HG03469 (cell line): ENCODE data around the gene MAP3K1.
A peak's percentile ranks its signal among the peaks of the same experiment; 100 is the strongest.
"Not testable (repeated sequence)": the region's sequence is repeated elsewhere in the genome, so short reads cannot be mapped to it uniquely, and the experiment has no call there.

Experiments used
- ATAC-seq: cut with Tn5 transposase; IDR thresholded peaks from one replicate; pipeline ENCODE4 v1.9.1; 2021; ENCODE audit warnings: mild to moderate bottlenecking, moderate library complexity, moderate number of reproducible peaks; ENCODE audit not compliant: unreplicated experiment

Gene MAP3K1

DNA sequence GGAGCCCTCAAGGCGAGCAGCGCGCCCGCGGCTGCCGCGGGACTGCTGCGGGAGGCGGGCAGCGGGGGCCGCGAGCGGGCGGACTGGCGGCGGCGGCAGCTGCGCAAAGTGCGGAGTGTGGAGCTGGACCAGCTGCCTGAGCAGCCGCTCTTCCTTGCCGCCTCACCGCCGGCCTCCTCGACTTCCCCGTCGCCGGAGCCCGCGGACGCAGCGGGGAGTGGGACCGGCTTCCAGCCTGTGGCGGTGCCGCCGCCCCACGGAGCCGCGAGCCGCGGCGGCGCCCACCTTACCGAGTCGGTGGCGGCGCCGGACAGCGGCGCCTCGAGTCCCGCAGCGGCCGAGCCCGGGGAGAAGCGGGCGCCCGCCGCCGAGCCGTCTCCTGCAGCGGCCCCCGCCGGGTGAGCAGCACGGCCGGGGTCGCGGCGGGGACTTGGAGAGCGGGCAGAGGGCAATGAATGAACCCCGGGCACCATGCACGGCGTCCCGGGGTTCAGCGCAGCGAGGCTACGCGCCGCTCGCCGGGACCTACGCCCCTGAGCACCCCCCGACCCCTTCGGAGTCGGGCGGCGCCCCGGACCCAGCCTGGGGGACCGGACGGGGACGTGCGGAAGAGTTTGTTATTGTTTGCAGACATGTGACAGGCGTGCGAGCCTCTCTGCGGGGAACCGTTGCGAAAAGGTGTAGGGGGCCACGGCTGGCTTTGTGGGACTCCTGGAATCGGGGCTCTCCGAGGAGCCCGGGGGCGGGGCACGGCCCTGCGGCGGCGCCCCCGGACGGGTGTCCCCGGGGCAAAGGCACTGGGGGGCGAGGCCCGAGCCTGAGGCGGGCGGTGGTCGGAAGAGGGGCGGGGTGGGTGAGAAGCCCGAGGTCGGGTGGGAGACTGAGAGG, 553 bp downstream of the MAP3K1 start:
- ATAC-seq: peak; percentile 17

DNA sequence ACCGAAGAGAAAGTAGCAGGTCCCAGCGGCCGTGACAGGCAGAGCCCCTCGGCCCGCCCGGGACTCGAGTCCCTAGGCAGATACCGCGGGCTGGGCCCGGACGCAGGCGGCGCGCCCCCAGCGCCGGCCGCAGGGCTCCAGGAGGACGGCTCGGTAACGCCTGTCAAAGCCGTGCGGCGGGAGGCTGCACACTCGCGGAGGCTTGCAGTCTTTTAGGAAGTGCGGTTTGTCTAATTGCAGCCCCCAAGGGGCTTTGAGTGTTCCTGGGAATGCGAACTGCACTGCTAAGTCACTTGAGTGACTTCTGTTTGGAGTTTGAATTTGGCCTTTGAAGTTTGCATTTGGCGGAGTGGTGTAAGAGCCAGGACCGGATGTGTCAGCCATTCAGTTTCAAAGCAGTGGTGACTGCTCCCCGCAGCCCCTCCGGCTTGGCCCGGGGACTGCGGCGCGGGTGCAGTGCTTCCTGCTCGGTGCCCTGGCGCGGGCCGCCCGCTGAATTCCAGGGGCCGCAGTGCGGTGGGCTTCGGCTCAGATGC, 1.3 kb downstream of the MAP3K1 start:
- ATAC-seq: peak; percentile 34

DNA sequence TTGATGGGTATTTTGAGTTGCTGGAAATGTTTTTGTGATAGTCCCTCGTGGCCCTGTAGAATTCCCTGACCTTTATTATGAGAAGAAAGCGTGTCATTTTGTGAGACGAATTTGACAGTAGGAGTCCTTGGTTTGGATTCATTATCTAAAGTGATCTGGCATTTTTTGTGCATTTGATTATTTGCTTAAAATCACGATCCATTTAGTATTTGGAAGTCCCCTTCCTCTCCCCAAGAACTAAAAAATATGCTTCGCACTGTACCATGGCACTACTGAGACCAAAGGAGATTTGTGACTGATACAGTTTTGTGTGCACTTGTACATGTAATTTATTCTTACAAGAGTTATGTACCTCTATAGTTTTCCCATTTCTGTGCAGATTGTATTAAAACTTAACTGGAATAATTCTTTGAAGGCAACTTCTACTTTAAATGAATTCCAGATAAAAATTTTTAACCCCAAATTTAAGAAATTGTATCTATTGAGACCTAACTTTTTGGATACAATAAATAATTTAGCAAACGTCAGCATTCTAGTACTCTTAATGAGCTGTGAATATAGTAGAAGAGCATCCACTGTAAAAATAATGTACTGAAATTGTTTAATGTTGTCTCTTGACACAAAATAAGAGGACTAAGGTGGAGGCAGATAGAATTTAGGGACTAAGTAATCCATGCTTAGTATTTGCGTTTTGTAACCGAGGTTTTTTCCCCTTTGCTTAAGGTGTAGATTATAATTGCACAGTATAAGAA, 2.1 kb downstream of the MAP3K1 start:
- no peak for ATAC-seq

DNA sequence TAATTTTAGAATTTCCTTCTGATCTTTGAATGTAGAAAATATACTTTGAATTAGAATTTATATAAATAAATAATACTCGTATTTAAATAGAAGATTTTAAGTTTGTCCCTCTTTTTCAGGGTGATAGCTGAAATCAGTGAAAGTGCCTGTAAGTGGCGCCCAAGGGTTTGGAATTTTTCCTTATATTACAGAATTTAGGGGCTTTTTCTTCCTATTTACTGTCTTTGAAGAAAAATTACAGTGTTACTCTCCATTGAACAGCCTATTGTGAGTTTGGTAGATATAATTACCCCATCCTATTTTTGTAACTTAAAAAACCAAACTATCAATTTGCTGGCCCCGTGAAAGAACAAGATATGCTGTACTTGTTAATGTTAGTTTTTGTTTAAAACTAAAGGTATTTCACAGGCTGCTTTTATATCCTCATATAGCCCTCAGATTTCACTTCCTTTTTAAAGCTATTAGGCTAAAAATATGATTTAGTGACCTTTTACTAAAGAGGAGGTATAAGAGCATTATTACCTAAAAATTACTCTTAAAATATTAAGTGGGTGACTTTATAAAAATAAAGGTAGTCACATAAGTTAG, 3.2 kb downstream of the MAP3K1 start:
- no peak for ATAC-seq

DNA sequence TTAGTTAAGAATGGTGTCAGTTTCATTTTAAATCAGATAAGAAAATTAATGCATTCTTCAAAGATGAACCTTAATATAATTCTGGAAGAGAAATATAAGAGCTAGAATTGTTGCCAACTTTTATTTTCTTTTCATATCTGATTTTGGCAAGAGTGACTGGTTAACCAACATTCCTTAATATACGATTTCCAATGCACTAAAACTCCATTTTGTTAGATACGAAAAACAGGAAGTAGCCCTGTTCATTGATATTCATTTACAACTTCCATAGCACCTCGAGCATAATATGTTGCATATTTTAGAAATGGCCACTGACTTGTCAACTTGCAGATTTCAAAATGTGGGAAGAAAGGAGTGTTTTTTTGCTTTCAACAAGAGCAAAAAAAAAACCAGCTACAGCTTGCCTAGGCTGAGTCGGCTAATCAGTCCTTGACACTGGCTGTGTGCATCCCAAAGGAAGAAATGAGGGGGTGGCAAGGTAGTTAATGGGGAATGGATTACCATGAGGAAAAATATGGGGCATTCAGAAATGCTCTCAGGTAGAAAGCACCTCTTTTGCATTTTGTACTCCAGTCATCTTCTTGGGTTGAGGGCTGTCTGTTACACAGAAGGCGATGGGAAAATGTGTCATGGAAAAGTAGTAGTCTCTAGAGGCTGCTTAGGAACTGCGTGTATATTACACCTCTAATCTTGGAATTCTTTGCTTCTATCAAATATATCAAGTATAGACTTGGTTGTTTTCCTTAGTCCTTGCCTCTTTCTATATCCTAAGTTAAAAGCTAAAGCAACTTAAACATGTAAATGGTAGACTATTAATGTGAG, 3.9 kb downstream of the MAP3K1 start:
- no peak for ATAC-seq

DNA sequence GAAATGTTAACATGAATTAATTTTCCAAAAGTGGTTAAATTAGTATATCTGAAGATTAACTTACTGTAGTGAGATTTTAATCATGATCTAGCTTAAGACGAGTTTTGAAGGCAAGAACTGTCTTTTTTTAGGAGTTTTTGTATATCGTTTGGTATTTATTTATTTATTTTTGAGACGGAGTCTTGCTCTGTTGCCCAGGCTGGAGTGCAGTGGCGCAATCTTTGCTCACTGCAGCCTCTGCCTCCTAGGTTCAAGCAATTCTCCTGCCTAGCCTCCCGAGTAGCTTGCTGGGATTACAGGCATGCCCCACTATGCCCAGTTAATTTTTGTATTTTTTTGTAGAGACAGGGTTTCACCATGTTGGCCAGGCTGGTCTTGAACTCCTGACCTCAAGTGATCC, 6.5 kb downstream of the MAP3K1 start:
- not testable (repeated sequence) for ATAC-seq

DNA sequence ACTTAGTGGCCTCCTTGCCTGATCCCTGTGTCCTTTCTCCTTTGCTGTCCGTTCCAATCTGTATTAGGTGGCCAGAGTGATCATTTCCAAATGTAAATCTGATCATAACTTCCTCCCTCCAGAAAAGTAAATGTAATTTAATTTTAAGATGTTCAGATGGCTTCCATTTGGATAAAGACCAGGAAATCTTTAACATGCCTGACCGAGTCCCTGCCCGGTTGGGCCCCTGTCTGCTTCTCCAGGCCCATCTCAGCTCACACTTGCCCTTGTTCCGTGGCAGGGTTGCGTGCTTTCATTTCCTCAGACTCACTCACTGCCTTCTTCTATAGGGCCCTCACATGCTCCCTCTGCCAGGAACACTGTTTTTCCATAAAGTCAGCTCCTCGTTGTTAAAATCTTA, 7.6 kb downstream of the MAP3K1 start:
- no peak for ATAC-seq

DNA sequence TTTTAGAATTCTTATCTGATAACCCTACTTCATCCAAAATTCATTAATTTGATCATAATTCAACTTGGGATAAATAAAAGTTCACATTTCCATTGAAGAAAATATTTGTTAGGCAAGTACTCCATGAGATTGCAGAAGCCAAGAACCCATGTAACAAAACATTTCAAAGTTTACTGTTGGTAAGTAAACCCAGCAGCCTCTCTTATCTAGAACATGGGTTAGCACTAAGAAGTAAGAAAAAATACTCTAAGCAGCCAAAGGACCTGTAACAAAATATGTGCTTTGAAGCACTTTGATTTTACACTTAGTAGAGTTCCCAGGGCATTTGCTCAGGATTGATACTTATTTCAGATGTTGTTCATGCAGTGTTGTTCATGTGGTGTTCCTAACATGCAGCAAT, 8.7 kb downstream of the MAP3K1 start:
- ATAC-seq: no peak

DNA sequence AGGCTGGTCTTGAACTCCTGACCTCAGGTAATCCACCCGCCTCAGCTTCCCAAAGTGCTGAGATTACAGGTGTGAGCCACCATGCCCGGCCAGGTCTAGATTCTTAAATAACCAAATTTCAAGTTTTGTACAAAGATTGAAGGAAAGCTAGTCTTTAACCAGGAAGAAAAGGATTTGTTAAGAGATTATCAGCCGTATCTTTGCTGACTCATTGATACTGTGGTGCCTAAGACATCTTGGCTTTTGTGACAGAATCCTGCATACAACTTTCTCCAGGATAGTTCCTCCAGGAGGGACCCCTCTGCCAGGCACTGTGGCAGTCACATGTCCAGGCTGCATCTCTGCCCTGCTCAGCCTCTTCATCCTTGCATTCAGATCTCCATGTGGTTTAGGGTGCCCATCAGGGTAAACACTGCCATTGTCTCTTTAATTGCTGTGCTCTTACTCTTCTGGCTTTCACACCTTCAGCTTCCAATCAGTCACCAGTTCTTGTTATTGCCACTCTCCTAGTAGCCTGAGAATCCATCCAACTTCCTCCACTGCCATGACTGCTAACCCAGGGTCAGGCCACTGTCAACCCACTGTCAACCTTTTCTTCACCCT, 10.0 kb downstream of the MAP3K1 start:
- ATAC-seq: no peak

DNA sequence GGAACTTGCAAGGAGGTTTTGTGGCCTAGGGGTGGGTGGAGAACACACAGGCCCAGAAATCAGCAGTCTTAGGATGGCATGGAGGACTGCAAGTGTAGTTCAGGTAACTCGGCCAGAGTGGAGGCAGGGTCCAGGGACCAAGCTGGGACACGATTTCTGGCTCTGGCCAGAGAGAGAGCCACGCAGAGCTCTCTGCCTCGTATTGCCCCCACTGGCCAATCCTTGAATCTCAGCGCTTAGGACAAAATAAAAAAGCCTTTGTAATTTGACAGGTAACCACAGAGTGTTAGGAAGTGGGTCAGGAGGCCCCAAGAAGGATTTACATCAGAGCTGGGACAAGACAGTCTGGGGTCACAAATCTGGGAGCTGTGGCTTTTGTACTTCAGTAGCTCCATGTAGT, 11.7 kb downstream of the MAP3K1 start:
- no peak for ATAC-seq

DNA sequence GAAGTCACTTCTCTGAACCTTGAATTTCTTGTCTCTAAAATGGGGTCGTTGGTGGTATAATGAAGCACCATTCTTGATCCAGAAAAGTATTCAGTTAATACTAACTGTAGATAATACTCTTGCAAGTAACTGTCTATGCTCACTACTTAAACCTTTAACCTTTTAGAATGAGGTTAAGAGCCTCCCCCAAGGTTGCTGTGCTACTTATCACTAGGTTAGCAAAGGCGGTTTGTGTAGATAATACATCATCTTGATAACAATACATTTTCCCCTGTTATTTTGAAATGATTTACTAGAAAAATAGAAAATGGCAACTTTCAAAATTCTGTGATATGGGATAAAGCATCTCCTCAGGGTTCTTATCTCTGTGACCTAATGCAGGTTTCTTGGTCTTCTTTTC, 12.6 kb downstream of the MAP3K1 start:
- ATAC-seq: no peak

DNA sequence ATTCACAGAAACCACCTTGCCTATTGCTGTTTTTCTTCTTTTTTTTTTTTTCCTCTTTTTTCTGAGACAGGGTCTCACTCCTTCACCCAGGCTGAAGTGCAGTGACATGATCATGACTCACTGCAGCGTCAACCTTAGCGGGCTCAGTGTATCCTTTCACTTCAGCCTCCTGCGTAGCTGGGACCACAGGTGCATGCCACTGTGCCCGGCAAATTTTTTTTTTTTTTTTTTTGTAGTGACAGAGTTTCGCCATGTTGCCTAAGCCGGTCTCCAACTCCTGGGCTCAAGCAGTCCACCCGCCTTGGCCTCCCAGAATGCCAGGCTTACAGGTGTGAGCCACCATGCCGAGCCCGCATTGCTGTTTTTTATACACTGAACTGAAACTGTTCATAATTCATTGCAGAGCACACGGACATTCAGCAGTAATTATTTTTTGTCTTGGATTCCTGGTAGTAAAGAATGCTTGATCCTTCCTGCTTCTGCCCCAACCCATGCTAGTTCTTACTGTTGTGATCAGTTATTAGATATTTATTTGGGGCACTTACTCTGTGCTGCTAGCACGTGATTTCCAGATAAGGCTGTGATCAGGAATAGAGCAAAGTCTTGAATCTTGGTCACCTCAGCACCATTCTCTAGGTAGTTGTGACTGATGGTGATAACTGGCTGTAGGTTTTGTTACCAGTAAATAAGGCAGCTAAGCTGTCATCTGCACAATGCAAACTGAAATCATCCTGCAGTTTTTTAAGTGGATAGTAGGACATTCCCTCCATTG, 14.0 kb downstream of the MAP3K1 start:
- ATAC-seq: no peak

DNA sequence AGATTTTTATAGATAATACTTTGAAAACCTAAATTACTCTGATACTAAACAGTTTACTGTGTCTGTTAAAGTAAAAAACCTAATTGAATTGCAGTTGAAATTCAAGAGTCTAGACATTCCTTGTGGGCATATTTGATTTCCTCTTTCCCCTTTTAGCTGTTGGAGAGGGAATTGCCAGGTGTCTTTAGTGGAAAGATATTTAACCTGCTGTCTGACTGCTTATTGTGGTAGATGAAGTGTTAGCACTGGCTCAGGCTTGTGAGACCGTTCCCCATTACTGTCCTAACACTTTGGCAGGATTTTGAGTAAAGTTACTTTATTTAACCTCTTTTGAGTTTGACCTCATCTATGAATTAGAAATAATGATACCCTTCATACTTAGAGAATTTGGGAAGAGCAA, 16.4 kb downstream of the MAP3K1 start:
- no peak for ATAC-seq

DNA sequence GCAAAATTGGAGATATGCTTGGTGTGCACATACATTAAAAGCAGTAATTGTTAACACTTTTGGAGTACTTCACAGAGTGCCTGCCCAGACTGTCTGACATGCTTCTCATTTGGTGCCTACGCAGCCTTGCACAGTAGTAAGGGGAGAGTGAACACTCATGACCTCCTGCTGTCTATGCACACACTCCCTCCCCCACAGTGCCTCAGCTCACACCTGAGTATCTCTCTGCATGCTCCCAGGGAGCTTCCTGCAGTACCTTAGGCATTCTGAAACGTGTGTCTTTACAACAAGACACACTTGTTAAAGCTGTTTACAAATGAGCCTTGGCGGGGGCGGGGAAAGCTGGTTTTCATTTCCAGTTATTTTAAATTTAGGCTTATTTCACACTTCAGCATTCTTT, 18.0 kb downstream of the MAP3K1 start:
- ATAC-seq: no peak

DNA sequence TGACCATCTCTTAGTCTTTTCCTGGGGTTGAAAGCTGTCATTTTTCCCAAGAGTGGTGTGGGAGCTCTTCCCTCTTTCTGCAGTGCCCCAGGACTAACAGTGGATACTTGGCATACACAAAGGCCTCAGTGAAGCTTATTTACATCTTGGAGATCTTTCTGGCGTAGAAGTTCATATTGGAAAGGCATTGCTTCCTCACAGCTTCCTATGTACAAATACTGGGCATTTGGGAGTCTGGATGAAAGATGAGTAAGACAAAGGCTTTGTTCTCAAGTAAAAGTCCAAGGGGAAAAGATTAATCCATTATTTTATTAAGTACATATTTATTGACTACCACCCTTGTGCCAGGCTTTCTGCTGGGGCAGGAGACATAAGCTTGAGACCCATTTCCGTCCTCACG, 22.0 kb downstream of the MAP3K1 start:
- no peak for ATAC-seq

DNA sequence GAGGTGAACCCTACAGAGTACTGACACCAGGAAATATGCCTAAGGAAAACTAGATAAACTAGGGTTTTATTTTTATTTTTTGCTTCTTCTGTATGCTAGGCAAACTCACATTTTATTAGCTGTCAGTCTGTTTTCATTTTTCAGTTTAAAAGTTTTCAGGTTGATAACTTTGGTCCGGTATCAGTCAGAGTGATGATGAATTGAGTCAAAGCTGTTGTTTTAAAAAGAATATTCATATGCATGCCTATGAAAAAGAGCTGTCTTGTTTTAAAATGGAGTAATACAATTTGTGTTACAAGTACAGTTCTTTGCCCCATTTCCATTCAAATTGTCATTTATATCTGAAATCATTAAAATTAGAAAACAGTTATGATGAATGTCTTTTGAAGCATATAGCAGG, 22.6 kb downstream of the MAP3K1 start:
- no peak for ATAC-seq

DNA sequence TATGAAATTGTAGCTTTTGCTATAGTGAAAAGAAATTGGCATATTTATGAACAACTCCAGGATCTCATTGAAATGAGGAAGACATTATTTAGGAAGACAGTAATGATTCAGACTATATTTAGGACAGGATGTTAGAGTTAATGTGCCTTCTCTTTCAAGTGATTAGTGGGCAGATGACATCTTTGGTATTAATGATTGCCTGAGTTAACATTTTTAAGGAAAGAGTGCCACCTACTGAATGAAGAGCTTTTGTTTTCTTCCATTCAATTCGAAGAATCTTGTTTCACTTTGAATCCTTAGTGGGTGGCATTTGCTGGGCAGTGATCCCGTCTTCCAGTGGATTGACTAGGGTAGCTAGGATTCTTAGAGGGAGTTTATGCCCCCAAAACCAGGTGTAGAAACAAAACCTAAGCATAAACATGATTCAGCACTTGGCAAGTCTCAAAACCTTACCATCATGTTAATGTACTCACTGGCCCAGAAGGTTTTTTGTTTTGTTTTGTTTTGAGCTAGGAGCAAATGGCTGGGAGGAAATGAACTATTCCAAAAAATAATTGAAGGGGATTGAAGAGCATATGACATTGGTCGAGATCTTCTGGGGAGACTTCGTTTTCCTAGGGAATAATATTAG, 23.2 kb downstream of the MAP3K1 start:
- no peak for ATAC-seq

DNA sequence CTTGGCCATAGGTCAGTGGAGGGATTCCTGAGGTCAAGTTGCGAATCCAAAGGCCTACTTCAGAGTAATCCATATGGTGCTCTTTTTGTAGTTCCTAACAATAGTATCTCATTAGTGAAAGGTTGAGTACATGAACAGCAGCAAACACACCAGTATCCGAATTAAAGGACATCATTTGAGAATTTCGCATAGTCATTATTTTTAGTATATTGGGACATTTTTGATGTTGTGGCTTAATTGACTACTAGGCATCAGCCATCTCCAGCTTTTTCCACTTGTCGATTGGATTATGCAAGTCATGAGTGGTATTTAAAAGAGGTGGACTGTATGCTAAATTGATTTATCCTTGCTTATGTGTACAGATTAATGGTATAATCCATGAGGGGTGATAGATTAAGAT, 23.7 kb downstream of the MAP3K1 start:
- no peak for ATAC-seq

DNA sequence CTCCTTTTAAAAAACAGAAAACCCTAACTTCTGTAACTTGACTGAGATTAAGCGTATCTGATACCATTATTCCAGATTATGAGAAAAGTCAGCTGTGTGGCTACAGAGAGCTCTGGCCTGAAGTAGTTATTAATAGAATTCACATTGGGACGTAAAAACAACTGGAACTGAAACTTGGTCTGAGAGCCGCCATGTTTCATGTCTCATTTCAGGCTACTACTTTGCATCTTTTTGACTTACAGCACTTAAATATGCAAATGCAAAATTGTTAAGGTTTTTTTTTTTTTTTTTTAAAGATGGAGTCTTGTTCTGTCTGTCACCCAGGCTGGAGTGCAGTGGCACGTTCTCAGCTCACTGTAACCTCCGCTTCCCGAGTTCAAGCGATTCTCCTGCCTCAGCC, 25.2 kb downstream of the MAP3K1 start:
- ATAC-seq: no peak
